PFSK-1 (cell line): ENCODE data around the gene KMT2C.

ENCODE experiments used
- FOXP2 ChIP-seq: optimal IDR thresholded peaks from 2 replicates; pipeline ENCODE3; 2011; ENCODE audit warnings: borderline replicate concordance, control low read depth, inconsistent platforms; ENCODE audit not compliant: insufficient read depth; ENCODE audit errors: extremely low read length, extremely low read depth
- POLR2AphosphoS5 ChIP-seq: IDR thresholded peaks from 2 replicates; pipeline ENCODE4 v1.6.1; 2012; ENCODE audit warnings: low read depth, mild to moderate bottlenecking, control low read depth, low read length, moderate library complexity
- REST ChIP-seq, 2 experiments: IDR thresholded peaks; 2 replicates each; pipeline versions ENCODE4 v1.6.1 to v1.8.0; 2011 to 2012; ENCODE audit warnings: low read depth in 2 of 2, low read length in 2 of 2, control low read depth in 1 of 2, inconsistent platforms in 1 of 2, mild to moderate bottlenecking in 1 of 2, moderate library complexity in 1 of 2; ENCODE audit not compliant: insufficient read depth in 1 of 2
- SIN3A ChIP-seq: IDR thresholded peaks from 2 replicates; pipeline ENCODE4 v1.6.1; 2012; ENCODE audit warnings: mild to moderate bottlenecking, low read length, moderate library complexity, borderline replicate concordance; ENCODE audit not compliant: insufficient read depth
- TAF1 ChIP-seq: IDR thresholded peaks from 2 replicates; pipeline ENCODE4 v1.6.1; 2012; ENCODE audit warnings: low read length, control low read depth, borderline replicate concordance; ENCODE audit not compliant: insufficient read depth

KMT2C gene

GRCh38 chr7:152173372-152174070, 262.3 kb downstream of the KMT2C start:
- TF ChIP-seq TAF1 (no peak), SIN3A (no peak), REST (IDR thresholded peaks at IDR 0.05; ENCODE audit: insufficient read depth in 1 of 2, low read depth in 2 of 2, low read length in 2 of 2) (no peak), POLR2AphosphoS5 (no peak), FOXP2 (no peak)

- TF ChIP-seq REST (IDR thresholded peaks at IDR 0.05; ENCODE audit: insufficient read depth in 1 of 2, low read depth in 2 of 2, low read length in 2 of 2) (no peak), TAF1 (no peak), POLR2AphosphoS5 (no peak), FOXP2 (no peak), SIN3A (no peak)
These were observed 273.5 kb downstream of the KMT2C start for GRCh38 chr7:152162287-152162686.

GRCh38 chr7:152161171-152161570, 274.6 kb downstream of the KMT2C start:
- no peak for TF ChIP-seq FOXP2

- TF ChIP-seq REST (IDR thresholded peaks at IDR 0.05; ENCODE audit: insufficient read depth in 1 of 2, low read depth in 2 of 2, low read length in 2 of 2) (no peak), FOXP2 (no peak), TAF1 (no peak)
These were observed 276.8 kb downstream of the KMT2C start for GRCh38 chr7:152158801-152159587.

- TF ChIP-seq SIN3A (no peak), TAF1 (no peak), FOXP2 (no peak)
These were observed 283.5 kb downstream of the KMT2C start for GRCh38 chr7:152152267-152152666.

- TF ChIP-seq TAF1 (no peak), POLR2AphosphoS5 (no peak), SIN3A (no peak), FOXP2 (no peak), REST (IDR thresholded peaks at IDR 0.05; ENCODE audit: insufficient read depth in 1 of 2, low read depth in 2 of 2, low read length in 2 of 2) (no peak)
These were observed 286.4 kb downstream of the KMT2C start for GRCh38 chr7:152149363-152149762.
